HEK293 (cell line): ENCODE data around the gene ADPRHL1.

ENCODE experiments used
- CTCF ChIA-PET: fragments of 350-600 bp; formaldehyde crosslinking; extraction: SDS; loops from one replicate; lab custom pipeline; 2021; ENCODE audit warnings: antibody characterized with exemption; lab: Yijun Ruan, JAX
- POLR2A ChIA-PET: fragments of 300-600 bp; formaldehyde crosslinking; extraction: SDS; loops from one replicate; lab custom pipeline; 2020; ENCODE audit warnings: antibody characterized with exemption, inconsistent platforms; lab: Yijun Ruan, JAX
- H3K27ac ChIP-seq: fragments of 200-500 bp; sonication (Bioruptor generic); 2 replicates; pipeline ENCODE4 v1.5.1; 2014; ENCODE audit warnings: low read depth, low read length, control low read depth, inconsistent platforms; ENCODE audit errors: extremely low read depth
- H3K36me3 ChIP-seq, 2 experiments: fragments of 200-500 bp in 1 of 2; sonication (Bioruptor generic) in 1 of 2; 1 replicate in 1 of 2; 2 replicates in 1 of 2; pipeline ENCODE4 v1.5.1; 2014 to 2017; ENCODE audit warnings: inconsistent platforms in 2 of 2, low read length in 2 of 2; ENCODE audit not compliant: control insufficient read depth in 2 of 2, insufficient read depth in 1 of 2
- H3K4me1 ChIP-seq: fragments of 200-500 bp; sonication (Bioruptor generic); 2 replicates; pipeline ENCODE4 v1.5.1; 2014; ENCODE audit warnings: mild to moderate bottlenecking, low read length, inconsistent platforms; ENCODE audit not compliant: control insufficient read depth, insufficient read depth
- H3K4me3 ChIP-seq: 2 replicates; pipeline ENCODE4 v1.5.1; 2011; ENCODE audit warnings: low read depth, mild to moderate bottlenecking, control low read depth, low read length, moderate library complexity
- H3K9me3 ChIP-seq: fragments of 200-500 bp; sonication (Bioruptor generic); 2 replicates; pipeline ENCODE4 v1.5.1; 2014; ENCODE audit warnings: low read depth, low read length, inconsistent platforms; ENCODE audit not compliant: control insufficient read depth, insufficient read depth
- HOXC10 ChIP-seq: sonication (generic); formaldehyde crosslinking; IDR thresholded peaks from 2 replicates; pipeline ENCODE4 v1.8.1; 2023; ENCODE audit warnings: mild to moderate bottlenecking, missing genetic modification reagents
- TRIM28 ChIP-seq: IDR thresholded peaks from 2 replicates; pipeline ENCODE4 v1.6.1; 2011; ENCODE audit warnings: low read length, control low read depth, borderline replicate concordance
- ZBTB10 ChIP-seq: fragments of 450-650 bp; formaldehyde crosslinking; IDR thresholded peaks from 2 replicates; pipeline ENCODE4 v1.5.1; 2016; ENCODE audit warnings: missing biosample characterization, missing genetic modification characterization
- ZFP69B ChIP-seq: fragments of 450-650 bp; formaldehyde crosslinking; IDR thresholded peaks from 2 replicates; pipeline ENCODE4 v1.5.1; 2016; ENCODE audit warnings: missing biosample characterization, missing genetic modification characterization
- ZNF10 ChIP-seq: fragments of 450-650 bp; formaldehyde crosslinking; IDR thresholded peaks from 2 replicates; pipeline ENCODE4 v1.5.1; 2017; ENCODE audit warnings: missing biosample characterization, missing genetic modification characterization
- ZNF112 ChIP-seq: fragments of 450-650 bp; formaldehyde crosslinking; IDR thresholded peaks from 2 replicates; pipeline ENCODE4 v1.5.0; 2017; ENCODE audit warnings: missing biosample characterization, missing genetic modification characterization
- ZNF202 ChIP-seq: fragments of 450-650 bp; formaldehyde crosslinking; IDR thresholded peaks from 2 replicates; pipeline ENCODE4 v1.5.1; 2016; ENCODE audit warnings: missing biosample characterization, missing genetic modification characterization, borderline replicate concordance
- ZNF214 ChIP-seq: fragments of 450-650 bp; formaldehyde crosslinking; IDR thresholded peaks from 2 replicates; pipeline ENCODE4 v1.5.1; 2017; ENCODE audit warnings: missing biosample characterization, mild to moderate bottlenecking, missing genetic modification characterization, borderline replicate concordance
- ZNF223 ChIP-seq: fragments of 450-650 bp; formaldehyde crosslinking; IDR thresholded peaks from 2 replicates; pipeline ENCODE4 v1.5.1; 2016; ENCODE audit warnings: missing biosample characterization, missing genetic modification characterization
- ZNF433 ChIP-seq: fragments of 450-650 bp; formaldehyde crosslinking; IDR thresholded peaks from 2 replicates; pipeline ENCODE4 v1.5.1; 2016; ENCODE audit warnings: missing biosample characterization, missing genetic modification characterization, low read depth
- ZNF518A ChIP-seq: fragments of 450-650 bp; formaldehyde crosslinking; conservative IDR thresholded peaks from 2 replicates; pipeline ENCODE4 v1.5.1; 2016; ENCODE audit warnings: low read depth, missing biosample characterization, missing genetic modification characterization
- ZNF560 ChIP-seq: fragments of 450-650 bp; formaldehyde crosslinking; IDR thresholded peaks from 2 replicates; pipeline ENCODE4 v1.5.1; 2017; ENCODE audit warnings: missing biosample characterization, missing genetic modification characterization, borderline replicate concordance
- ZNF830 ChIP-seq: fragments of 450-650 bp; IDR thresholded peaks from 2 replicates; pipeline ENCODE4 v1.5.0; 2018; ENCODE audit warnings: missing biosample characterization, missing genetic modification characterization, low read depth, mild to moderate bottlenecking, moderate library complexity
- ZSCAN23 ChIP-seq: fragments of 450-650 bp; formaldehyde crosslinking; IDR thresholded peaks from 2 replicates; pipeline ENCODE4 v1.5.1; 2016; ENCODE audit warnings: missing biosample characterization, missing genetic modification characterization
- TF ChIP-seq, protein P1 (sequence below): fragments of 450-650 bp; formaldehyde crosslinking; IDR thresholded peaks from 2 replicates; pipeline ENCODE4 v1.5.1; 2016; ENCODE audit warnings: missing biosample characterization, missing genetic modification characterization
- TF ChIP-seq, protein P2 (sequence below): fragments of 450-650 bp; formaldehyde crosslinking; IDR thresholded peaks from 2 replicates; pipeline ENCODE4; 2016; ENCODE audit warnings: missing biosample characterization, missing genetic modification characterization

The ADPRHL1 gene

DNA sequence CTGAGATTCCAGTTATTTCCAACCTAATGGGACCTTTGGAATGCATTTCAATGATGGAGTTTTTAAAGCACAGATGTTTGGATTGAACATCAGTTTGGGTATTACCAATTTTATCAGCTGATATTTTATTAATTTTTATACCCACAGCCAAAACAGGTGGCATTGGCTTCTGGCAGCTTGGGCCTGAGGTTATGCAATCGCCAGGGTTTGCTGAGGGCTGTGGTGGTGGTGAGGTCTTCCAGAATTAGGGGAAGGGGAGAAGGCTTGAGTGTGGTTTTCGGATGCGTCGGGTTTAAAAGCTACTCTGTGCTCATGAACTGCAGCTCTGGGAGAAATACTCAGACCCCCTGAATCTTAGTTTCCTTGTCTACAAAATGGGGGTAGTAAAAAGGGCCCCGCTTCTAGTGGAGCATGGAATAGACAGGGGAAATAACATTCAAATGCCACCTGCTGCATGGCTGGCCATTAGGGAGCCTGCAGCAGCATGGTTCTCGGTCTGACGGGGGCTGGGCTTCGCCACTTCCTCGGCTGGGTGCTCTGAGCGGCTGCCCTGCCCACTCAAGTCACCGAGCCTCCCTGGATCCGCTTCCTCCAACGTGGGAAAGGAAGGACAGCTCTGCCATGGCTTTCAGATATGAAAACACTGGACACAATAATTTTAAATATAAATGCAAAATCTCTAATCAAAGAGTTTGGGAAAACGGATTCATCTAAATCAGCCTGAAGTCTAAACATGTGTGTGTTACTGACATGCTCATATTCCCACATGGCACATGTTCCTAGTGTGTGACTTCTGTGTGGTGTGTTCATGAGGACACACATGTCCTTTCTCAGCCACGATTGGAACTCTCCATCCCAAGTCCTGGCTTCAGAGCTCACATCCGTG is 35.2 kb downstream of the ADPRHL1 start:
- Histone ChIP-seq H3K27ac (no peak overlapping the region), H3K4me3 (no peak overlapping the region), H3K4me1 (no peaks in the 10 kb centered on the region)
- ChIA-PET CTCF (interaction anchor here (0.6 kb wide), 1 partner anchor 66 kb away, joined by 4 read pairs; no protein-coding TSS in a partner anchor), POLR2A (no interaction called here)
- no peak for TF ChIP-seq ZNF433 (tag by site-specific recombination)
- no peak for TF ChIP-seq ZNF560 (tag by site-specific recombination)
- TF ChIP-seq TRIM28, result no peak
- no peak for TF ChIP-seq ZNF112
- no peak for TF ChIP-seq ZNF223 (tag by site-specific recombination)
- TF ChIP-seq, protein P1, sequence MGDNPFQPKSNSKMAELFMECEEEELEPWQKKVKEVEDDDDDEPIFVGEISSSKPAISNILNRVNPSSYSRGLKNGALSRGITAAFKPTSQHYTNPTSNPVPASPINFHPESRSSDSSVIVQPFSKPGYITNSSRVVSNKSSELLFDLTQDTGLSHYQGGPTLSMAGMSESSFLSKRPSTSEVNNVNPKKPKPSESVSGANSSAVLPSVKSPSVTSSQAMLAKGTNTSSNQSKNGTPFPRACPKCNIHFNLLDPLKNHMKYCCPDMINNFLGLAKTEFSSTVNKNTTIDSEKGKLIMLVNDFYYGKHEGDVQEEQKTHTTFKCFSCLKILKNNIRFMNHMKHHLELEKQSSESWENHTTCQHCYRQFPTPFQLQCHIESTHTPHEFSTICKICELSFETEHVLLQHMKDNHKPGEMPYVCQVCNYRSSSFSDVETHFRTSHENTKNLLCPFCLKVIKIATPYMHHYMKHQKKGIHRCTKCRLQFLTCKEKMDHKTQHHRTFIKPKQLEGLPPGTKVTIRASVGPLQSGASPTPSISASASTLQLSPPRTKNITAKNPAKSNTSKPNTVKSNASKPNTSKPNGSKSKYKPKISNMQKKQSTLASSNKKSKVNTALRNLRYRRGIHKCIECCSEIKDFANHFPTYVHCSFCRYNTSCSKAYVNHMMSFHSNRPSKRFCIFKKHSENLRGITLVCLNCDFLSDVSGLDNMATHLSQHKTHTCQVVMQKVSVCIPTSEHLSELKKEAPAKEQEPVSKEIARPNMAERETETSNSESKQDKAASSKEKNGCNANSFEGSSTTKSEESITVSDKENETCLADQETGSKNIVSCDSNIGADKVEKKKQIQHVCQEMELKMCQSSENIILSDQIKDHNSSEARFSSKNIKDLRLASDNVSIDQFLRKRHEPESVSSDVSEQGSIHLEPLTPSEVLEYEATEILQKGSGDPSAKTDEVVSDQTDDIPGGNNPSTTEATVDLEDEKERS (tag by site-specific recombination), result no peak
- TF ChIP-seq ZSCAN23 (tag by site-specific recombination), result no peak
- TF ChIP-seq, all 188 proteins: peak for 0
- Histone ChIP-seq H3K36me3 (no peaks in the 10 kb centered on the region), H3K9me3 (no peaks in the 10 kb centered on the region)

DNA sequence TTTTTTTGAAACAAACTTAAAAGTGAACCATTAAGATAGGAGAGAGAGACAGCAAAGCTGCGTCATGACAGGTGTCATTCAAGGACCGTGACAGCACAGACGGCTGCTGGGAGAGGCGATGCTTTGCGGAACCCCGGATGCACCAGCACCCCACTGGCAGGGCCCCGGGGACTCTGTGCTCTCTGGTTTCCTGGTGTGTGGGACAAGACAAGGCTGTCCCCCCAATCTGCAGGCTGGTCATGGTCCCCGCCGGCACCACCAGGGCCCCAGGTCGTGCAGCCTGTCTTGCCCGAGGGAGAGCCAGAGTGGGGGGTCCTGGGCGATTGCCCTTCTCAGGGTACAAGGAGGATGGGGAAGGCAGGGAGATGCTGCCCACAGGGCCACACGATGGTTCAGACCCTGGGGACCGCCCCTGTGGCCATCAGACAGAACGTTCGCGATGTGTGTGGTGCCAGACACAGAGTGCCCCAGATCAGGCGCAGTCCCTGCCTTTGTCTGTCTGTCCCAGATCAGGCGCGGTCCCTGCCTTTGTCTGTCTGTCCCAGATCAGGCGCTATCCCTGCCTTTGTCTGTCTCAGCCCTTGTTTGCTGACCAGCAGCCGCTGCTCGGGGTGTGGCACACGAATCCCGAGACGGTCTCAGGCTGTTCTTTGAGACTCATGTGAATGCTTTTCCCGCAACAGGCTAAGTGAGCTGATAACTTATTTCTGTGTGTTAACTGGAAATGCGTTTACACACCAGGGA is 36.1 kb downstream of the ADPRHL1 start:
- Histone ChIP-seq H3K9me3 (no peaks in the 10 kb centered on the region), H3K27ac (no peak overlapping the region), H3K36me3 (no peaks in the 10 kb centered on the region), H3K4me1 (no peaks in the 10 kb centered on the region), H3K4me3 (no peak overlapping the region)
- TF ChIP-seq ZNF830 (no peak), ZNF10 (tag by site-specific recombination) (no peak), ZSCAN23 (tag by site-specific recombination) (no peak), ZNF214 (tag by site-specific recombination) (no peak), ZFP69B (tag by site-specific recombination) (no peak)
- CTCF ChIA-PET, result no interaction called here
- POLR2A ChIA-PET, result no interaction called here

- H3K27ac ChIP-seq, result no peak overlapping the region
- no peak overlapping the region for H3K4me3 ChIP-seq
- POLR2A ChIA-PET, result no interaction called here
- no peaks in the 10 kb centered on the region for H3K4me1 ChIP-seq
- CTCF ChIA-PET, result interaction anchor here (0.6 kb wide), 1 partner anchor 819 kb away, joined by 3 read pairs; the partner anchor contains the start of gene CDC16
- no peaks in the 10 kb centered on the region for H3K9me3 ChIP-seq
- no peaks in the 10 kb centered on the region for H3K36me3 ChIP-seq
- TF ChIP-seq, protein P2, sequence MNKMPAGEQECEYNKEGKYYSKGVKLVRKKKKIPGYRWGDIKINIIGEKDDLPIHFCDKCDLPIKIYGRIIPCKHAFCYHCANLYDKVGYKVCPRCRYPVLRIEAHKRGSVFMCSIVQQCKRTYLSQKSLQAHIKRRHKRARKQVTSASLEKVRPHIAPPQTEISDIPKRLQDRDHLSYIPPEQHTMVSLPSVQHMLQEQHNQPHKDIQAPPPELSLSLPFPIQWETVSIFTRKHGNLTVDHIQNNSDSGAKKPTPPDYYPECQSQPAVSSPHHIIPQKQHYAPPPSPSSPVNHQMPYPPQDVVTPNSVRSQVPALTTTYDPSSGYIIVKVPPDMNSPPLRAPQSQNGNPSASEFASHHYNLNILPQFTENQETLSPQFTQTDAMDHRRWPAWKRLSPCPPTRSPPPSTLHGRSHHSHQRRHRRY (tag by site-specific recombination), result no peak
- TF ChIP-seq HOXC10, result no peak
- no peak for TF ChIP-seq ZNF518A (tag by site-specific recombination)
- TF ChIP-seq ZBTB10 (tag by site-specific recombination), result no peak
- TF ChIP-seq ZFP69B (tag by site-specific recombination), result no peak
- TF ChIP-seq ZNF830, result no peak
- TF ChIP-seq ZNF202 (tag by site-specific recombination), result no peak
Observed at GRCh38 chr13:113415825-113416224, 37.5 kb downstream of the ADPRHL1 start.
